Measurements from ENCODE around the gene PSMC5. TPM values are rescaled to one million over a fixed set of nuclear protein-coding genes. Genes with fewer than 3 reads are reported as not detected.
A peak's percentile ranks its signal among the peaks of the same experiment; 100 is the strongest.

Gene PSMC5
- total and polyA plus RNA-seq, 9 of the 15 experiments (the other 6 are each of a cell fraction or from before 2014, with no cell fraction given) = 89.2 to 393 (median 161) TPM

- TF ChIP-seq TARDBP (IDR thresholded peaks at IDR 0.05) (no peak), SIX5 (IDR thresholded peaks at IDR 0.05; ENCODE audit: borderline replicate concordance in 1 of 2, insufficient read depth in 1 of 2, low read depth in 1 of 2, low read length in 2 of 2) (no peak)
Measured at GRCh38 chr17:63790057-63790456, 37.2 kb upstream of the PSMC5 start (continued).

- no peak for ATAC-seq
Measured at GRCh38 chr17:63792055-63792729, 35.0 kb upstream of the PSMC5 start.

More at GRCh38 chr17:63792055-63792729, 35.0 kb upstream of the PSMC5 start:
- TF ChIP-seq ZNF124 (CRISPR knock-in tag; IDR thresholded peaks at IDR 0.05) (no peak), ZNF232 (CRISPR knock-in tag; IDR thresholded peaks at IDR 0.05) (peak; percentile 67; the same call in 1 of the 2 replicates), DACH1 (IDR thresholded peaks at IDR 0.05; ENCODE audit: partially characterized antibody) (peak; percentile 66), ZNF512 (tag; IDR thresholded peaks at IDR 0.05) (no peak), POLR2A (conservative IDR thresholded peaks at IDR 0.05) (no peak), NONO (IDR thresholded peaks at IDR 0.05; ENCODE audit: low read depth in 2 of 2, low read length in 1 of 2) (no peak)
- TF ChIP-seq, protein P1, sequence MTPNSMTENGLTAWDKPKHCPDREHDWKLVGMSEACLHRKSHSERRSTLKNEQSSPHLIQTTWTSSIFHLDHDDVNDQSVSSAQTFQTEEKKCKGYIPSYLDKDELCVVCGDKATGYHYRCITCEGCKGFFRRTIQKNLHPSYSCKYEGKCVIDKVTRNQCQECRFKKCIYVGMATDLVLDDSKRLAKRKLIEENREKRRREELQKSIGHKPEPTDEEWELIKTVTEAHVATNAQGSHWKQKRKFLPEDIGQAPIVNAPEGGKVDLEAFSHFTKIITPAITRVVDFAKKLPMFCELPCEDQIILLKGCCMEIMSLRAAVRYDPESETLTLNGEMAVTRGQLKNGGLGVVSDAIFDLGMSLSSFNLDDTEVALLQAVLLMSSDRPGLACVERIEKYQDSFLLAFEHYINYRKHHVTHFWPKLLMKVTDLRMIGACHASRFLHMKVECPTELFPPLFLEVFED (CRISPR knock-in tag; conservative IDR thresholded peaks at IDR 0.05) = no peak
- TF ChIP-seq, protein P2, sequence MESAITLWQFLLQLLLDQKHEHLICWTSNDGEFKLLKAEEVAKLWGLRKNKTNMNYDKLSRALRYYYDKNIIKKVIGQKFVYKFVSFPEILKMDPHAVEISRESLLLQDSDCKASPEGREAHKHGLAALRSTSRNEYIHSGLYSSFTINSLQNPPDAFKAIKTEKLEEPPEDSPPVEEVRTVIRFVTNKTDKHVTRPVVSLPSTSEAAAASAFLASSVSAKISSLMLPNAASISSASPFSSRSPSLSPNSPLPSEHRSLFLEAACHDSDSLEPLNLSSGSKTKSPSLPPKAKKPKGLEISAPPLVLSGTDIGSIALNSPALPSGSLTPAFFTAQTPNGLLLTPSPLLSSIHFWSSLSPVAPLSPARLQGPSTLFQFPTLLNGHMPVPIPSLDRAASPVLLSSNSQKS (CRISPR knock-in tag; IDR thresholded peaks at IDR 0.05) = no peak
- TF ChIP-seq, protein P3, sequence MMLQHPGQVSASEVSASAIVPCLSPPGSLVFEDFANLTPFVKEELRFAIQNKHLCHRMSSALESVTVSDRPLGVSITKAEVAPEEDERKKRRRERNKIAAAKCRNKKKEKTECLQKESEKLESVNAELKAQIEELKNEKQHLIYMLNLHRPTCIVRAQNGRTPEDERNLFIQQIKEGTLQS (IDR thresholded peaks at IDR 0.05) = no peak
- TF ChIP-seq, protein P3 (CRISPR knock-in tag; conservative IDR thresholded peaks at IDR 0.05) = 0 out of 2 replicates have a peak, but pooled peaks have one; percentile 52
- WGBS (ENCODE audit: insufficient coverage, low coverage, missing lambda C conversion rate) = 93% methylated on average over 3 of the region's 3 CpGs
- no TSS peak for BruUV-seq (replicated peaks)
- CTCF ChIA-PET (ENCODE audit: low intra/inter-chr PET ratio) = interaction anchor here (0.6 kb wide), 1 partner anchor 11 kb away, joined by 4 read pairs; no protein-coding TSS in a partner anchor
- H3K4me2 ChIP-seq (ENCODE audit: insufficient read depth, low read length) = no peak overlapping the region
- no peak overlapping the region for H3K9ac ChIP-seq (ENCODE audit: insufficient read depth in 1 of 2, low read depth in 2 of 2, low read length in 2 of 2)
- POLR2A ChIA-PET = interaction anchor here (0.8 to 1.9 kb wide), 4 partner anchors 9 to 35 kb away, joined by 3 to 6 read pairs (median 4); partner anchors contain the start of genes CCDC47, DDX42 and PSMC5
- H3K27ac ChIP-seq (ENCODE audit: extremely low read depth, low read depth, low read length) = no peak overlapping the region
- DNase-seq (ENCODE audit: extremely low read depth in 1 of 4, low spot score in 3 of 4) (no peak), FAIRE-seq (no peak)
- H3K79me2 ChIP-seq (ENCODE audit: control insufficient read depth, insufficient read depth, low read length) = peaks cover 44% of the 10 kb centered on the region
- intact Hi-C loops (cut with micrococcal nuclease) (no loop called here), in situ Hi-C loops (cut with MboI) (no loop called here)
- H4K20me1 ChIP-seq (replicated peaks; ENCODE audit: control insufficient read depth, insufficient read depth, low read length) = no peaks in the 10 kb centered on the region
- H3K9me3 ChIP-seq (replicated peaks; ENCODE audit: control insufficient read depth, insufficient read depth, low read depth, low read length) = no peaks in the 10 kb centered on the region
- no peaks in the 10 kb centered on the region for H3K9me1 ChIP-seq (ENCODE audit: control insufficient read depth, insufficient read depth, low read length)
- H3K36me3 ChIP-seq (ENCODE audit: control insufficient read depth, insufficient read depth, low read length) = peaks cover 94% of the 10 kb centered on the region
- no peaks in the 10 kb centered on the region for H3K4me1 ChIP-seq (replicated peaks in 1 of 2; ENCODE audit: control insufficient read depth in 2 of 2, insufficient read depth in 2 of 2, low read length in 2 of 2)
- H3K27me3 ChIP-seq (ENCODE audit: control insufficient read depth in 2 of 2, insufficient read depth in 2 of 2, low read length in 2 of 2) = no peaks in the 10 kb centered on the region
- H2AFZ ChIP-seq (ENCODE audit: low read depth, low read length) = no peak overlapping the region
- no peak overlapping the region for H3K4me3 ChIP-seq

Data from K562 (cell line).